Measurements from ENCODE around the gene NPHS2.

The NPHS2 gene

DNA sequence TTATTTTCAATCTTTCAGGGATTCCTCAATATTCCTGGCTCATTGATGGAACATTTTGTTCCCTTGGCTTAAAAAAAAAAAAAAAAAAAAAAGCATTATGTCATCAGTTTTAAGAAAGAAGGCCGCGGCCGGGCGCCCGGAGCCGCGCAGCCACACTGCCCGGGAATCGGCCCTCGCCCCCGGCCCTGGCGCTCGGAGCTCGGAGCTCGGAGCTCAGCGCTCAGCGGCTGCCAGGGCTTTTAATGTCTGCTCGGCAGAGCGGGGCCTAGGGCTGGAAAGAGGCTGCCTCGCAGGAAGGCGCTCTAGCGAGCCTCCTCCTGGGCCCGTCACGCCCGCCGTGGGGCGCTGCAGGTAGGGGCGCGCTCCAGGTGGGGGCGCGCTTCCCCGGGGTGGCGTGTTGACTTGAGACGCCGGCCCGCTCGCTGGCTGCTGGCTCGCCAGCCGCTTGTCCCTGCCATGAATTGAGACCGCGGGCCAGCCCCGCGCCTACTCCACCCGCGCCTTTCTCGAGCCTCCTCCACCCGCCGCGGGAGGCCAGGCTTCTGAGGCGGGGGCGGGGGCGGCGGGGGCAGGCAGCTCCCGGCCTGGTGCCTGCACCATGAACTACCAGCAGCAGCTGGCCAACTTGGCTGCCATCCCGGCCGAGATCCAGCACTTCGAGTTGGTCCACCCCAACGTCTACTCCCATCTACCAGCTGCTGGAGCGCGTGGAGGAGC, 10.5 kb upstream of the NPHS2 start:
- H3K4me3 ChIP-seq (ENCODE audit: low read length), result no peak overlapping the region
- peak; percentile 29 for DNase-seq (ENCODE audit: low read depth)
- TF ChIP-seq, protein P1, sequence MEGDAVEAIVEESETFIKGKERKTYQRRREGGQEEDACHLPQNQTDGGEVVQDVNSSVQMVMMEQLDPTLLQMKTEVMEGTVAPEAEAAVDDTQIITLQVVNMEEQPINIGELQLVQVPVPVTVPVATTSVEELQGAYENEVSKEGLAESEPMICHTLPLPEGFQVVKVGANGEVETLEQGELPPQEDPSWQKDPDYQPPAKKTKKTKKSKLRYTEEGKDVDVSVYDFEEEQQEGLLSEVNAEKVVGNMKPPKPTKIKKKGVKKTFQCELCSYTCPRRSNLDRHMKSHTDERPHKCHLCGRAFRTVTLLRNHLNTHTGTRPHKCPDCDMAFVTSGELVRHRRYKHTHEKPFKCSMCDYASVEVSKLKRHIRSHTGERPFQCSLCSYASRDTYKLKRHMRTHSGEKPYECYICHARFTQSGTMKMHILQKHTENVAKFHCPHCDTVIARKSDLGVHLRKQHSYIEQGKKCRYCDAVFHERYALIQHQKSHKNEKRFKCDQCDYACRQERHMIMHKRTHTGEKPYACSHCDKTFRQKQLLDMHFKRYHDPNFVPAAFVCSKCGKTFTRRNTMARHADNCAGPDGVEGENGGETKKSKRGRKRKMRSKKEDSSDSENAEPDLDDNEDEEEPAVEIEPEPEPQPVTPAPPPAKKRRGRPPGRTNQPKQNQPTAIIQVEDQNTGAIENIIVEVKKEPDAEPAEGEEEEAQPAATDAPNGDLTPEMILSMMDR (IDR thresholded peaks at IDR 0.05; ENCODE audit: insufficient read depth, low read depth, low read length, missing control alignments), result peak; percentile 20

DNA sequence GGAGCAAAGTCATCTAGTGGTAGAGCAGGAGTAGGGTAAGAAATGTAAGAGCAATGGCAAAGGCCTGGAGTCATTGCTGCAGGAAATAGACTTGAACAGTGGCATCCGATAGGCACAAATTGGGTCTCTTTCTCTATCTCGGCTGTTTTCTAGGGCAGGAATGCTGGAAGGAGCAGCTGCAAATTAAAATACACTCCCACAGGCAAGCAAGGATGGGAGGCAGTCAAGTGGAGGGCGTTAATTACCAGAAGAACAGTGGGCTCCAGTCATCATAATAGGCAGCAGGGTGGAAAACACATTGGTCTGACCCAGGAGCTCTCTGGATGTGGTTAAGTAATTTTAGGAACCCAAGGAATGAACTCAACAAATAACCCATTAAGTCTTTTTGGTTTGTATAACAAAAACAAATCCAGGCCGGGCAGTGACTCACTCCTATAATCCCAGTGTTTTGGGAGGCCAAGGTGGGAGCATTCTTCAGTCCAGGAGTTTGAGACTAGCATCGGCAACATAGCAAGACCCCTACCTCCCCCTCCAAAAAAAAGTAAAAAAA, 8.1 kb upstream of the NPHS2 start:
- TF ChIP-seq, protein P1 (IDR thresholded peaks at IDR 0.05; ENCODE audit: insufficient read depth, low read depth, low read length, missing control alignments), result no peak
- DNase-seq (ENCODE audit: low read depth), result no peak
- H3K4me3 ChIP-seq (ENCODE audit: low read length), result no peak overlapping the region

DNA sequence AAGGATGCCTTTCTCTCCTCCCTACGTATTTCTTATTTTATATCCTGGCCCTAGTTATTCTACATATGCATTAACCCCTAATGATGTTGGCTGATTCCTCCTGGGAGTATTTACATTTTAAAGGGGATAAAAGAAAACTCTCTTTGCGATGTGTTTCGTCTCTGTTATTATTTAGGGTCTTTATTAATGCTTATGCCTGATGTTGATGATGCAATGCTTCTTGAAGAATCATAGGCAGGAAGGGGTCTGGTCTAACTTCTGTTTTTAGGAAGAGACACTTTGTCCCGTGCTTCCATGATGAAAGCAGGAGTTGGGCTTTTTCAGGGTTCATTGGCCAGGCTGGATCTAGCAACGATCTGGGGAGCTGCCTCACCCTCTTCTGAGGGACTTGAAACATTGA, 761 bp upstream of the NPHS2 start:
- DNase-seq (ENCODE audit: low read depth), result no peak
- TF ChIP-seq, protein P1 (IDR thresholded peaks at IDR 0.05; ENCODE audit: insufficient read depth, low read depth, low read length, missing control alignments), result no peak
- H3K4me3 ChIP-seq (ENCODE audit: low read length), result no peak overlapping the region

DNA sequence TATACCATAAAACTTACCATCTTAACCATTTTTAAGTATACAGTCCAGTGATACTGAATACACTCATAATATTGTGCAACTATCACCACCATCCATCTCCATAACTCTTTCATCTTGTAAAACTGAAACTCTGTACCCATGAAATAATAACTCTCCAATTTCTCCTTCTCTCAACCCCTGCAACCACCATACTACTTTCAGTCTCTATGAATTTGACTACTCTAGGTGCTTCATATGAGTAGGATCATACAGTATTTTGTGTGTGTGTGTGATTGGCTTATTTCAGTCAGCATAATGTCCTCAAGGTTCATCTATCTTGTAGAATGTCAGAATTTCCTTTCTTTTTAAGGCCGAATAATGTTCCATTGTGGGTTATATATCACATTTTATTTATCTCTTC, 17.7 kb downstream of the NPHS2 start:
- no peak overlapping the region for H3K4me3 ChIP-seq (ENCODE audit: low read length)
- TF ChIP-seq, protein P1 (IDR thresholded peaks at IDR 0.05; ENCODE audit: insufficient read depth, low read depth, low read length, missing control alignments), result no peak
- DNase-seq (ENCODE audit: low read depth), result no peak

DNA sequence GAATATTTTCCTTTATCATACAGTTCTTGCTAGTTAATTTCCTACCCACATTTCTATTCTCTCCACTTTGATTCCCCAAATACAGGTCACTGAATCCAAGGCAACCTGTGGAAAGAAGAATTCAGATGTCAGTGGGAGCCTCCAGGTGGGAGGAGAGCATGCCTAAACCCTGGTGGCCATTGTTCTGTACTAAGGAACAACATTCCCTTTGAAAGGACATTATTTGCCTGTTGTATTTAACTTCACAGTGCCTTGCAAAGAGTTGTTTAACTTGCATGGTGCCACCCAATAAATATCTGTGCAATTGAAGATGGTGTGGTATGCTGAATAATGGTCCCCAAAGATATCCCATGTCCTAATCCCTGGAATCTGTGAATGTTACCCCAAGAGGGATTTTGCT, 21.3 kb downstream of the NPHS2 start:
- TF ChIP-seq, protein P1 (IDR thresholded peaks at IDR 0.05; ENCODE audit: insufficient read depth, low read depth, low read length, missing control alignments), result no peak
- no peak for DNase-seq (ENCODE audit: low read depth)
- no peak overlapping the region for H3K4me3 ChIP-seq (ENCODE audit: low read length)

DNA sequence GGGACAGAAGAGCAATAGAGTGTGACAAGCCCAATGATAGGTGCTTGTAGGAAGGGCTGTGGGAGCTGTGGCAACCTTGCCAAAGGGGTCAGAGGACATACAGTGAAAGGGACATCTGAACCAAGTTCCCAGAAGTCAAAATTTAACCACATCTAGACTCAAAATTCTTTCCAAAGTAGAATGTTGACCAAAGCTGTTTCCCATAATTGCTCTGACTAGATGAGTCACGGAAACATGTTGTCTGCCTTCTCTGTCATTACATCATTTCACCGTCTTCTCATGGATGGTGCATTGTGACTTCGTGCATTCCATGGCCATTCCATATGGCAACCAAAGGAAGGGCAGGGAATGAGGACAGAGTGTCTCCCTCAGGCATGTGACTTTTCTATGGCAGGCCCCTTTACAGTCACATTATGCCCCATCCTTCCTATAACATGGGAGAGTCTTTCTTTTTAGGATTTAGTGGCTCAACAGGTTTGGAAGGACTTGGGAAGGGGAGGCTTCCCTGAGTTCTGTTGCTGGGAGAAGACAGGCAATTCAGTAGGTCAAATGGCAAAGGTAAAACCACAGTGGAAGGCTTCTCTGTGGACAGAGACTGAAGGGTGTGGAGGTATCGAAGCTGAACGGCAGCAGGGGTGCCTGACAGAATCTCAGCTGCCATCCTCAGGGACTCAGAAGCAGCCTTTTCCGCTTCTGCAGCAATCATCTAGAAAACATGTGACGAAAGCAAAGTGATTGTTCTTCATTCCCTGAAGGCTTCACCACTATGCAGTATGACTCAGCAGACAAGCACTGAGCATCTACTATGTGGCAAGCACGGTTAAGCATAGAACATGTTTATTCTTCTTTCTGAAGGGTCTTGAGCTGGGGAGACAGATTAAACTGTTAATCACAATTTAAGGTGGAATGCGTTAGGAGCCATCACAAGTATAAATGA, 24.7 kb downstream of the NPHS2 start:
- DNase-seq (ENCODE audit: low read depth), result peak; percentile 74
- no peak overlapping the region for H3K4me3 ChIP-seq (ENCODE audit: low read length)
- TF ChIP-seq, protein P1 (IDR thresholded peaks at IDR 0.05; ENCODE audit: insufficient read depth, low read depth, low read length, missing control alignments), result no peak

Data from epithelial cell of esophagus (primary cell).